Esophagus muscularis mucosa (tissue), 4 donors: ENCODE results near the gene FOXM1. TPM values are rescaled to one million over a fixed set of nuclear protein-coding genes. Genes with fewer than 3 reads are reported as not detected.
"Not testable (repeated sequence)": the region's sequence is repeated elsewhere in the genome, so short reads cannot be mapped to it uniquely, and the experiment has no call there.

ENCODE experiments used
- DNase-seq: peaks from one replicate; pipeline ENCODE4 v3.0.0-alpha.2; 2017; ENCODE audit errors: extremely low spot score
- H3K27ac ChIP-seq, 4 donors: fragments of 200-600 bp; sonication (generic); replicated peaks in 1 of 4; 1 replicate in 3 of 4; 2 replicates in 1 of 4; pipeline ENCODE4 v1.5.1; 2016 to 2019; ENCODE audit warnings: mild to moderate bottlenecking in 1 of 4
- H3K27me3 ChIP-seq, 4 donors: fragments of 200-600 bp; sonication (generic); one replicate each; pipeline versions ENCODE4 v1.5.1 to v1.6.0; 2016 to 2019
- H3K36me3 ChIP-seq, 4 donors: fragments of 200-600 bp; sonication (generic); one replicate each; pipeline ENCODE4 v1.5.1; 2016 to 2019
- H3K4me1 ChIP-seq, 4 donors: fragments of 200-600 bp; sonication (generic); one replicate each; pipeline ENCODE4 v1.5.1; 2016 to 2019
- H3K4me3 ChIP-seq, 4 donors: fragments of 200-600 bp; sonication (generic); 1 replicate in 2 of 4; 2 replicates in 2 of 4; pipeline ENCODE4 v1.5.1; 2016 to 2019; ENCODE audit warnings: mild to moderate bottlenecking in 4 of 4, moderate library complexity in 1 of 4
- H3K9me3 ChIP-seq, 4 donors: fragments of 200-600 bp; sonication (generic); 1 replicate in 3 of 4; 2 replicates in 1 of 4; pipeline ENCODE4 v1.5.1; 2016 to 2019
- EP300 ChIP-seq: sonication (generic); formaldehyde crosslinking; IDR thresholded peaks from one replicate; pipeline ENCODE4 v1.6.1; 2017; ENCODE audit warnings: antibody characterized with exemption
- POLR2A ChIP-seq: fragments of 450-650 bp; IDR thresholded peaks from one replicate; pipeline ENCODE4 v1.6.1; 2017; ENCODE audit warnings: antibody characterized with exemption, moderate library complexity, mild to moderate bottlenecking, low read depth
- POLR2AphosphoS5 ChIP-seq, 2 donors: sonication (generic); formaldehyde crosslinking; IDR thresholded peaks; one replicate each; pipeline ENCODE4 v1.6.1; 2017; ENCODE audit warnings: antibody characterized with exemption in 2 of 2
- WGBS: methylation state at CpG from one replicate; pipeline ENCODE4 v1.1.5; 2018; 5-methylcytosine and 5-hydroxymethylcytosine counted together
- intact Hi-C: fragments of 100-400 bp; cut with DNase I; formaldehyde crosslinking; loops from one replicate; pipeline ENCODE4 v1.15.1; 2023
- total RNA-seq, 4 donors: library from RNA; depleted of rRNA; stranded (reverse); fragments of >200 nt; gene quantifications; one replicate each; pipeline versions ENCODE4 v1.1.0 to v1.2.1, GENCODE V29; 2016
- TF ChIP-seq, protein P1 (sequence below), 3 experiments: fragments of 200-600 bp in 2 of 3; fragments of 450-650 bp in 1 of 3; sonication (generic) in 2 of 3; IDR thresholded peaks; one replicate each; pipeline ENCODE4 v1.5.1; 2017 to 2019; ENCODE audit warnings: antibody characterized with exemption in 3 of 3, mild to moderate bottlenecking in 2 of 3, moderate library complexity in 1 of 3

FOXM1 gene
- total RNA-seq, 4 donors from 2014 or later, result under 0.01 to 1.4 (median 0.17) TPM; not detected in 1

DNA sequence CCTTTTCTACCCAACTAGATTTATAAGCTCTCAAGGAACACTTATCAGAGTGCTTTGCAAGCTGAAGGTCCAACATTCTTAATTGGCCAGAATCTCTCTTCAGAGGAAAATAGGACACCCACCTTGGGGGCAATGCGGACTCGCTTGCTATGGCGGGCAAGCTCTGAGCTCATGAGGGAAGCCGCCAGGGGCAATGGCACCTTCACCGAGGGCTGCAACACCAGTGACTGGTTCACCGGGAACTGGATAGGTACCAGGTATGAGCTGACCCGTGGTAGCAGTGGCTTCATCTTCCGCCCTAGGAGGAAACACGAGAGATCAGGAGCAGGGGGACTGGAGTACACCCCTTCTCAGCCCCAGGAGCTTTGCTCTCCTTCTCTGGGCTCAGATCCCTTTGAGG, 12.8 kb downstream of the FOXM1 start:
- no peaks in the 10 kb centered on the region for H3K4me1 ChIP-seq
- 97% methylated on average over 8 of the region's 9 CpGs for WGBS
- no peaks in the 10 kb centered on the region for H3K9me3 ChIP-seq
- H3K36me3 ChIP-seq, result no peaks in the 10 kb centered on the region
- no peak overlapping the region for H3K27ac ChIP-seq
- TF ChIP-seq POLR2A, result no peak
- TF ChIP-seq POLR2AphosphoS5 (IDR thresholded peaks at IDR 0.05), result no peak
- no peaks in the 10 kb centered on the region for H3K27me3 ChIP-seq
- intact Hi-C loops, result no loop called here
- no peak for DNase-seq
- no peak overlapping the region for H3K4me3 ChIP-seq

DNA sequence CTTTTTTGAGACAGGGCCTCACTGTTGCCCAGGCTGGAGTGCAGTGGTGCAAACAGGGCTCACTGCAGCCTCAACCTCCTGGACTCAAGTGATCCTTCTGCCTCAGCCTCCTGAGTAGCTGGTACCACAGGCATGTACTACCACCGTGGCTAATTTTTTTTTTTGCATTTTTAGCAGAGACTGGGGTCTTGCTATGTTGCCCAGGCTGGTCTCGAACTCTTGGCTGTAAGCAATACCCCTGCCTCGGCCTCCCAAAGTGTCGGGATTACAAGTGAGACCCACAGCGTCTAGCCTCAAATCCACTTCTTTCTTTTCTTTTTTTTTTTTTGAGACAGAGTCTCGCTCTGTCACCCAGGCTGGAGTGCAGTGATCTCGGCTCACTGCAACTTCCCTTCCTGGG, 13.6 kb downstream of the FOXM1 start:
- H3K27me3 ChIP-seq, H3K4me3 ChIP-seq, H3K27ac ChIP-seq, H3K9me3 ChIP-seq, H3K36me3 ChIP-seq, DNase-seq, H3K4me1 ChIP-seq, intact Hi-C loops: not testable (repeated sequence)
- WGBS, result 96% methylated on average over 7 of the region's 7 CpGs

DNA sequence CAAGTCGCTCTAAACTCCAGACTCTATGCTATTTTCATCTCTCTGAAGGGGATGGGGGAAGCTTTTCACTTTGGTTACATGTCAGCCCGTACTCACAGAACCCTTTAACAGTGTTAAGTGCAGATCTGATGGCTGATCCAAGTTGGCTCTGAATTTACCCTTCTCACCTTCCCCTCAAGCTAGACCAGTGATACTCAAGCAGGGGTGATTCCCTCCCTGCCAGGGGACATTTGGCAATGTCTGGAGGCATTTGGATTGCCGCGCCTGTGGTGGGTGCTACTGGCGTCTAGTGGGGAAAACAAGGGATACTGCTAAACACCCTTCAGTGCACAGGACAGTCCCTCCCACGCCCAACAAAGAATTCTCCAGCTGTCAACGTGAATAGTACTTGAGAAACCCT, 14.1 kb downstream of the FOXM1 start:
- WGBS, result 95% methylated on average over 7 of the region's 7 CpGs
- no peaks in the 10 kb centered on the region for H3K4me1 ChIP-seq
- intact Hi-C loops, result no loop called here
- no peaks in the 10 kb centered on the region for H3K9me3 ChIP-seq
- no peak for DNase-seq
- TF ChIP-seq EP300 (no peak), POLR2AphosphoS5 (IDR thresholded peaks at IDR 0.05) (no peak), POLR2A (no peak)
- TF ChIP-seq, protein P1, sequence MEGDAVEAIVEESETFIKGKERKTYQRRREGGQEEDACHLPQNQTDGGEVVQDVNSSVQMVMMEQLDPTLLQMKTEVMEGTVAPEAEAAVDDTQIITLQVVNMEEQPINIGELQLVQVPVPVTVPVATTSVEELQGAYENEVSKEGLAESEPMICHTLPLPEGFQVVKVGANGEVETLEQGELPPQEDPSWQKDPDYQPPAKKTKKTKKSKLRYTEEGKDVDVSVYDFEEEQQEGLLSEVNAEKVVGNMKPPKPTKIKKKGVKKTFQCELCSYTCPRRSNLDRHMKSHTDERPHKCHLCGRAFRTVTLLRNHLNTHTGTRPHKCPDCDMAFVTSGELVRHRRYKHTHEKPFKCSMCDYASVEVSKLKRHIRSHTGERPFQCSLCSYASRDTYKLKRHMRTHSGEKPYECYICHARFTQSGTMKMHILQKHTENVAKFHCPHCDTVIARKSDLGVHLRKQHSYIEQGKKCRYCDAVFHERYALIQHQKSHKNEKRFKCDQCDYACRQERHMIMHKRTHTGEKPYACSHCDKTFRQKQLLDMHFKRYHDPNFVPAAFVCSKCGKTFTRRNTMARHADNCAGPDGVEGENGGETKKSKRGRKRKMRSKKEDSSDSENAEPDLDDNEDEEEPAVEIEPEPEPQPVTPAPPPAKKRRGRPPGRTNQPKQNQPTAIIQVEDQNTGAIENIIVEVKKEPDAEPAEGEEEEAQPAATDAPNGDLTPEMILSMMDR (IDR thresholded peaks at IDR 0.05), result no peak
- H3K27me3 ChIP-seq, result no peaks in the 10 kb centered on the region
- no peak overlapping the region for H3K4me3 ChIP-seq
- H3K27ac ChIP-seq, result no peak overlapping the region
- H3K36me3 ChIP-seq, result peaks cover 0 to 7% (median 1%) of the 10 kb centered on the region in 4 donors

DNA sequence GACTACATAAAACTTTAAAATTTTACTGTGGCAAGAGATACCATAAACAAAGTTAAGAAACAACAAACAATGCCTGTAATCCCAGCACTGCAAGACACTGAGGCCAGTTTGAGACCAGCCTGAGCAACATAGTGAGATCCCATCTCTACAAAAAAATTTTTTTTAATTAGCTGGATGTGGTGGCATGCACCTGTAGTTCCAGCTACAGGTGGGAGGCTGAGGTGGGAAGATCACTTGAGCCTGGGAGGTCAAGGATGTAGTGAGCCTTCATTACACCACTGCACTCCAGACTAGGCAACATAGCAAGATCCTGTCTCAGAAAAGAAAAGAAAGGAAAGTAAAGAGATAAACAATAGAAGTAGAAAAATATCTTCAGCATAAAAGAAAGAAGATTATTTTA, 16.8 kb downstream of the FOXM1 start:
- no peaks in the 10 kb centered on the region for H3K27me3 ChIP-seq
- no peak overlapping the region for H3K4me3 ChIP-seq
- DNase-seq, result no peak
- H3K9me3 ChIP-seq, result no peaks in the 10 kb centered on the region
- no peaks in the 10 kb centered on the region for H3K4me1 ChIP-seq
- no peak overlapping the region for H3K27ac ChIP-seq
- peaks cover 0 to 11% (median 9%) of the 10 kb centered on the region in 4 donors for H3K36me3 ChIP-seq
- intact Hi-C loops, result no loop called here
- TF ChIP-seq, protein P1 (IDR thresholded peaks at IDR 0.05), result no peak
- TF ChIP-seq POLR2AphosphoS5 (IDR thresholded peaks at IDR 0.05), result no peak
- TF ChIP-seq EP300, result no peak
- TF ChIP-seq POLR2A, result no peak

DNA sequence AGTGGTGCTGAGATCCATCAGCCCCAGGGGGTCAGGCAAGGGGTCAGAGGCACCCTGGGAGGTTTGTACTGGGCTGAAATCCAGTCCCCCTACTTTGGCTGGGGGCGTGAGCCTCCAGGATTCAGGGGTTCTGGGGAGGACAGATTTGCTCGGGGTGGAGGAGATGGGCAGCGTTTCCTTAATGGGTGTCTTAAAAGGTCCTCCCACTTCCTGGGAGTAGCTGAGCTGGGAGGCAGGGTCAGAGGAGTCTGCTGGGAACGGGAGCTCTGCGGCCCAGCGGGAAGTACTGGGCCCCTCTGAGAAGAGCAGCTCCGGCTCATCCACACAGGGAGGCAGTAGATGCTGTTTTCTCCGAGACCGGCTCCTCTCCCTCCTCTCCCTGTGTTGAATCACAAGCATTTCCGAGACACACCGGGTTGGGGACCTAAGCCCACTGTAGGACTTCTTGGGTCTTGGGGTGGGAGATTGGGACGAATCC, 18.0 kb downstream of the FOXM1 start:
- DNase-seq, result no peak
- H3K27ac ChIP-seq, result peak overlapping the region in 1 of 4 donors; percentile 42
- no peak overlapping the region for H3K4me3 ChIP-seq
- intact Hi-C loops, result loop anchor here (10.0 kb wide), 1 partner anchor 86 kb away; no protein-coding TSS in a partner anchor
- H3K9me3 ChIP-seq, result no peaks in the 10 kb centered on the region
- peaks cover 0 to 2% (median 0%) of the 10 kb centered on the region in 4 donors for H3K4me1 ChIP-seq
- H3K36me3 ChIP-seq, result peaks cover 0 to 11% (median 9%) of the 10 kb centered on the region in 4 donors
- WGBS, result 72% methylated on average over 12 of the region's 12 CpGs
- TF ChIP-seq POLR2A (no peak), POLR2AphosphoS5 (IDR thresholded peaks at IDR 0.05) (no peak), EP300 (no peak)
- TF ChIP-seq, protein P1 (IDR thresholded peaks at IDR 0.05), result no peak
- H3K27me3 ChIP-seq, result no peaks in the 10 kb centered on the region

DNA sequence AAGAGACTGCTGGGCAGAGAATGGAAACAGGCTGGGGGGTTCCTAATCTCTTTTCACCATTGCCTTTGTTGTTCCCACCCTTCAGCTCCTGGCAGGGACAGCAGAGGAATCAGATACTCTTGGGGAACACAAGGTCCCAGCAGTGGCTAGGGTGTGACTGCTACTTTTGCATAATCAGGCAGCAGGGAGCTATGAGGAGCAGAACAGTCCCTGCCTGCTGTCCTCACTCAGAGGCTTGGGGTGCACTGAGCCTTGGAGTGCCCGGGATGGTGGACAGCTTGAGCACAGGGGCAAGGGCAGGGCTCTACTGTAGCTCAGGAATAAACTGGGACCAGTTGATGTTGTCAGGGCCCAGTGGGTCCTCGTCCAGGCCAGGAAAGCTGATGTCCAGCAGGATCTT, 18.6 kb downstream of the FOXM1 start:
- no peak overlapping the region for H3K4me3 ChIP-seq
- intact Hi-C loops, result loop anchor here (10.0 kb wide), 1 partner anchor 86 kb away; no protein-coding TSS in a partner anchor
- H3K4me1 ChIP-seq, result peaks cover 0 to 8% (median 3%) of the 10 kb centered on the region in 4 donors
- 80% methylated on average over 2 of the region's 2 CpGs for WGBS
- H3K27ac ChIP-seq, result no peak overlapping the region
- TF ChIP-seq POLR2AphosphoS5 (IDR thresholded peaks at IDR 0.05), result no peak
- H3K36me3 ChIP-seq, result peaks cover 0 to 11% (median 9%) of the 10 kb centered on the region in 4 donors
- no peaks in the 10 kb centered on the region for H3K27me3 ChIP-seq
- no peak for DNase-seq
- no peaks in the 10 kb centered on the region for H3K9me3 ChIP-seq
